ENCODE measurements around the gene ADCYAP1. TPM values are rescaled to one million over a fixed set of nuclear protein-coding genes. Genes with fewer than 3 reads are reported as not detected.
A peak's percentile ranks its signal among the peaks of the same experiment; 100 is the strongest.

Gene ADCYAP1
- total RNA-seq, 1 donor from 2014 or later = not detected

DNA sequence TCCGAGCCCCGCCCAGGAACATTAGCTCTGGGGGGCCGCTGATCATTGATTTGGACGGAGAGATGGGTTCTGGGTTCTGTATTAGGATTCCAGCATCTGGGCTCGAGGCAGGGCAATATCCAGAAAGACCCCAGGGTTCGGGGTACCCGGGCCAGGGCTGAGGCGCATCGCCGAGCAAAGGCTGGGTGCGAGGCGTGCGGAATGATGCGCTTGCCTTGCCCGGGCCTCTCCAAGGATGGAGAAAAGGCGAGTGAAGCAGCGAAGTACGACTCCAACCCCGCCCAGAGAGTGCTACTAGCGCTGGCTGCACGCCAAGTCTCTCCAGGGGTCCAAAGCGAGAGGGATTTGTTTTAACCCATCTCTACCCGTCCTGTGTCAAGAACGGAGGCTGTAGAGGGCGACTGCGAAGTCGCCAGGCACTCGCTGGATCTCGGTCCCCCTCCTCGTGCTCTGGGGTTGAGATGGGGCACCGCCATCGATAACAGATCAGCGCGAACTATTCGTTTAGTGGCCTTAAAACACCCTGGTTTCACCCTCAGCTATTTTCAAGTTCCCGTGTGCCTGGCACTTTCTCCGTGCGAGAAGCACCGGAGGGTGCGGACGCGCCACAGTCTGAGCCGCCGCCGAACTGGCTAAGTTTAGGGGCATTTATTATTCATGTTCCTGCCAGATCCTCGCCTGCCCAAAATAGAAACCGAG is 1.9 kb downstream of the ADCYAP1 start:
- FAIRE-seq (no peak), DNase-seq (ENCODE audit: low read depth) (no peak)
- peaks cover 9% of the 10 kb centered on the region for H3K9me3 Mint-ChIP-seq (ENCODE audit: unreplicated experiment)
- no peaks in the 10 kb centered on the region for H3K36me3 ChIP-seq (ENCODE audit: insufficient read depth, low read length)
- H3K4me3 ChIP-seq (ENCODE audit: insufficient read depth, low read depth, low read length) = no peak overlapping the region
- peaks cover 2% of the 10 kb centered on the region for H3K9me3 ChIP-seq (ENCODE audit: insufficient read depth, low read depth, low read length)
- no peaks in the 10 kb centered on the region for H3K79me2 ChIP-seq (ENCODE audit: insufficient read depth, low read length)
- H3K4me1 Mint-ChIP-seq (ENCODE audit: low read depth, unreplicated experiment) = no peaks in the 10 kb centered on the region
- H3K27me3 Mint-ChIP-seq (ENCODE audit: low read depth, unreplicated experiment) = peaks cover 77% of the 10 kb centered on the region
- no peak overlapping the region for H3K27ac Mint-ChIP-seq (ENCODE audit: unreplicated experiment)
- TF ChIP-seq EZH2 (IDR thresholded peaks at IDR 0.05; ENCODE audit: insufficient read depth, low read length) = peak; percentile 64
- TF ChIP-seq, protein P1, sequence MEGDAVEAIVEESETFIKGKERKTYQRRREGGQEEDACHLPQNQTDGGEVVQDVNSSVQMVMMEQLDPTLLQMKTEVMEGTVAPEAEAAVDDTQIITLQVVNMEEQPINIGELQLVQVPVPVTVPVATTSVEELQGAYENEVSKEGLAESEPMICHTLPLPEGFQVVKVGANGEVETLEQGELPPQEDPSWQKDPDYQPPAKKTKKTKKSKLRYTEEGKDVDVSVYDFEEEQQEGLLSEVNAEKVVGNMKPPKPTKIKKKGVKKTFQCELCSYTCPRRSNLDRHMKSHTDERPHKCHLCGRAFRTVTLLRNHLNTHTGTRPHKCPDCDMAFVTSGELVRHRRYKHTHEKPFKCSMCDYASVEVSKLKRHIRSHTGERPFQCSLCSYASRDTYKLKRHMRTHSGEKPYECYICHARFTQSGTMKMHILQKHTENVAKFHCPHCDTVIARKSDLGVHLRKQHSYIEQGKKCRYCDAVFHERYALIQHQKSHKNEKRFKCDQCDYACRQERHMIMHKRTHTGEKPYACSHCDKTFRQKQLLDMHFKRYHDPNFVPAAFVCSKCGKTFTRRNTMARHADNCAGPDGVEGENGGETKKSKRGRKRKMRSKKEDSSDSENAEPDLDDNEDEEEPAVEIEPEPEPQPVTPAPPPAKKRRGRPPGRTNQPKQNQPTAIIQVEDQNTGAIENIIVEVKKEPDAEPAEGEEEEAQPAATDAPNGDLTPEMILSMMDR (IDR thresholded peaks at IDR 0.05; ENCODE audit: insufficient read depth, low read depth, low read length) = no peak
- H4K20me1 ChIP-seq (ENCODE audit: insufficient read depth, low read length) = no peaks in the 10 kb centered on the region
- H3K9ac ChIP-seq (ENCODE audit: low read length) = no peak overlapping the region
- H2AFZ ChIP-seq (ENCODE audit: low read depth, low read length) = peak overlapping the region; percentile 39
- H3K4me1 ChIP-seq (ENCODE audit: insufficient read depth, low read length) = peaks cover 20% of the 10 kb centered on the region
- no peak overlapping the region for H3K27ac ChIP-seq (ENCODE audit: low read depth, low read length)
- H3K4me2 ChIP-seq (ENCODE audit: low read length) = peak overlapping the region; percentile 78
- peaks cover 91% of the 10 kb centered on the region for H3K27me3 ChIP-seq (ENCODE audit: insufficient read depth, low read length)
- H3K36me3 Mint-ChIP-seq (ENCODE audit: low read depth, unreplicated experiment) = no peaks in the 10 kb centered on the region
- H3K4me3 Mint-ChIP-seq (ENCODE audit: unreplicated experiment) = no peak overlapping the region

DNA sequence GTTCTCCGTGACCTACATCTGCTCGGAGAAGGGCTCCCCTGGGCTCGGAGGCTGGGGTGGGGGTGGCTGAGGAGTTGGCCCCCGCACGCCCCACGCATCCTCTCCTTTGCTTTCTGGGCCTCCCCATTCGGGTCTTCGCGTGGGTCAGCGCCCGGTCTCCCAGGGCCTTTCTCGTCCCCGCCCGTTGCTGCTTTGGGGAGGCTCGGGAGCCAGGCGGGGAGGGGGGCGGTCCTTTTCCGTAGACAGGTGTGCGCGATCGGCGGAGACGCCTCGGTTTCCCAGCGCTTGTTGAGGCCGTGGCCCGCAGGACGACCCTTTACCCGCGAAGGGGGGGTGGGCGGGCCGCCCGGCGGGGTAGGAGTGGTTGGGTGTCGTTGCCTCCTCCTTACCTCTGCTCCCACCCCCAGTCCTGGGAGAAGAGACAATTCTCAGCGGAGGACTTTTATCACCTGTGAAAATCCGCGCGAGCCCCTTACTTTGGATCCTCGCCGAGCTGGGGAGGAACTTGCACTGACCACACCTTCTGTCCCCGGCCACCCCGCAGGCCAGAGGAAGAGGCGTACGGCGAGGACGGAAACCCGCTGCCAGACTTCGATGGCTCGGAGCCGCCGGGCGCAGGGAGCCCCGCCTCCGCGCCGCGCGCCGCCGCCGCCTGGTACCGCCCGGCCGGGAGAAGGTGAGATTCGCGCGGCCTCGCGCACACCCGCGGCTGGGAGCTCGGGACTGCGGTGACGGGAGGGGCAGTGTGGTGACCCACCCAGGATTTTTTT is 2.6 kb downstream of the ADCYAP1 start:
- TF ChIP-seq, protein P1 (IDR thresholded peaks at IDR 0.05; ENCODE audit: insufficient read depth, low read depth, low read length) = no peak
- no peak for TF ChIP-seq EZH2 (IDR thresholded peaks at IDR 0.05; ENCODE audit: insufficient read depth, low read length)
- H3K79me2 ChIP-seq (ENCODE audit: insufficient read depth, low read length) = no peaks in the 10 kb centered on the region
- H3K4me3 Mint-ChIP-seq (ENCODE audit: unreplicated experiment) = peak overlapping the region; percentile 45
- no peak overlapping the region for H3K27ac ChIP-seq (ENCODE audit: low read depth, low read length)
- H3K9me3 ChIP-seq (ENCODE audit: insufficient read depth, low read depth, low read length) = peaks cover 2% of the 10 kb centered on the region
- H3K27me3 ChIP-seq (ENCODE audit: insufficient read depth, low read length) = peaks cover 92% of the 10 kb centered on the region
- H2AFZ ChIP-seq (ENCODE audit: low read depth, low read length) = peak overlapping the region; percentile 39
- DNase-seq (ENCODE audit: low read depth) (no peak), FAIRE-seq (no peak)
- no peak overlapping the region for H3K27ac Mint-ChIP-seq (ENCODE audit: unreplicated experiment)
- peak overlapping the region; percentile 28 for H3K4me3 ChIP-seq (ENCODE audit: insufficient read depth, low read depth, low read length)
- H3K27me3 Mint-ChIP-seq (ENCODE audit: low read depth, unreplicated experiment) = peaks cover 75% of the 10 kb centered on the region
- peak overlapping the region; percentile 78 for H3K4me2 ChIP-seq (ENCODE audit: low read length)
- H3K4me1 Mint-ChIP-seq (ENCODE audit: low read depth, unreplicated experiment) = no peaks in the 10 kb centered on the region
- H3K36me3 Mint-ChIP-seq (ENCODE audit: low read depth, unreplicated experiment) = no peaks in the 10 kb centered on the region
- H3K4me1 ChIP-seq (ENCODE audit: insufficient read depth, low read length) = peaks cover 20% of the 10 kb centered on the region
- no peaks in the 10 kb centered on the region for H4K20me1 ChIP-seq (ENCODE audit: insufficient read depth, low read length)
- H3K9ac ChIP-seq (ENCODE audit: low read length) = no peak overlapping the region
- H3K9me3 Mint-ChIP-seq (ENCODE audit: unreplicated experiment) = peaks cover 9% of the 10 kb centered on the region
- H3K36me3 ChIP-seq (ENCODE audit: insufficient read depth, low read length) = no peaks in the 10 kb centered on the region

Data from astrocyte (in vitro differentiated cells and primary cell).